HEK293 (cell line): ENCODE data around the gene SLC39A12.
A peak's percentile ranks its signal among the peaks of the same experiment; 100 is the strongest.

Experiments used
- CTCF ChIA-PET: fragments of 350-600 bp; formaldehyde crosslinking; extraction: SDS; loops from one replicate; lab custom pipeline; 2021; ENCODE audit warnings: antibody characterized with exemption; lab: Yijun Ruan, JAX
- POLR2A ChIA-PET: fragments of 300-600 bp; formaldehyde crosslinking; extraction: SDS; loops from one replicate; lab custom pipeline; 2020; ENCODE audit warnings: antibody characterized with exemption, inconsistent platforms; lab: Yijun Ruan, JAX
- H3K27ac ChIP-seq: fragments of 200-500 bp; sonication (Bioruptor generic); 2 replicates; pipeline ENCODE4 v1.5.1; 2014; ENCODE audit warnings: low read depth, low read length, control low read depth, inconsistent platforms; ENCODE audit errors: extremely low read depth
- H3K36me3 ChIP-seq, 2 experiments: fragments of 200-500 bp in 1 of 2; sonication (Bioruptor generic) in 1 of 2; 1 replicate in 1 of 2; 2 replicates in 1 of 2; pipeline ENCODE4 v1.5.1; 2014 to 2017; ENCODE audit warnings: inconsistent platforms in 2 of 2, low read length in 2 of 2; ENCODE audit not compliant: control insufficient read depth in 2 of 2, insufficient read depth in 1 of 2
- H3K4me1 ChIP-seq: fragments of 200-500 bp; sonication (Bioruptor generic); 2 replicates; pipeline ENCODE4 v1.5.1; 2014; ENCODE audit warnings: mild to moderate bottlenecking, low read length, inconsistent platforms; ENCODE audit not compliant: control insufficient read depth, insufficient read depth
- H3K4me3 ChIP-seq: 2 replicates; pipeline ENCODE4 v1.5.1; 2011; ENCODE audit warnings: low read depth, mild to moderate bottlenecking, control low read depth, low read length, moderate library complexity
- H3K9me3 ChIP-seq: fragments of 200-500 bp; sonication (Bioruptor generic); 2 replicates; pipeline ENCODE4 v1.5.1; 2014; ENCODE audit warnings: low read depth, low read length, inconsistent platforms; ENCODE audit not compliant: control insufficient read depth, insufficient read depth
- HIC1 ChIP-seq: fragments of 450-650 bp; formaldehyde crosslinking; IDR thresholded peaks from 2 replicates; pipeline ENCODE4 v1.5.1; 2016; ENCODE audit warnings: missing biosample characterization, missing genetic modification characterization
- HOXA7 ChIP-seq: sonication (generic); formaldehyde crosslinking; IDR thresholded peaks from 2 replicates; pipeline ENCODE4 v1.8.1; 2022; ENCODE audit warnings: missing genetic modification reagents, borderline replicate concordance
- IKZF3 ChIP-seq: fragments of 450-650 bp; IDR thresholded peaks from 2 replicates; pipeline ENCODE4 v1.5.0; 2018; ENCODE audit warnings: missing biosample characterization, mild to moderate bottlenecking, missing genetic modification characterization, moderate library complexity
- INSM2 ChIP-seq: fragments of 450-650 bp; formaldehyde crosslinking; IDR thresholded peaks from 2 replicates; pipeline ENCODE4 v1.5.1; 2016; ENCODE audit warnings: missing biosample characterization, missing genetic modification characterization
- KLF8 ChIP-seq: fragments of 450-650 bp; formaldehyde crosslinking; IDR thresholded peaks from 2 replicates; pipeline ENCODE4 v1.5.1; 2016; ENCODE audit warnings: missing biosample characterization, missing genetic modification characterization
- MZF1 ChIP-seq: fragments of 450-650 bp; formaldehyde crosslinking; IDR thresholded peaks from 2 replicates; pipeline ENCODE4 v1.5.1; 2017; ENCODE audit warnings: missing biosample characterization, missing genetic modification characterization, borderline replicate concordance
- PBX3 ChIP-seq: sonication (generic); formaldehyde crosslinking; IDR thresholded peaks from 2 replicates; pipeline ENCODE4 v1.8.1; 2022; ENCODE audit warnings: mild to moderate bottlenecking, moderate library complexity, missing genetic modification reagents
- SCRT2 ChIP-seq: fragments of 450-650 bp; formaldehyde crosslinking; IDR thresholded peaks from 2 replicates; pipeline ENCODE4 v1.5.1; 2016; ENCODE audit warnings: missing biosample characterization, missing genetic modification characterization
- TSHZ1 ChIP-seq: fragments of 450-650 bp; formaldehyde crosslinking; IDR thresholded peaks from 2 replicates; pipeline ENCODE4 v1.5.1; 2016; ENCODE audit warnings: missing biosample characterization, missing genetic modification characterization, borderline replicate concordance
- WT1 ChIP-seq: fragments of 450-650 bp; formaldehyde crosslinking; IDR thresholded peaks from 2 replicates; pipeline ENCODE4 v1.5.1; 2016; ENCODE audit warnings: missing biosample characterization, missing genetic modification characterization
- YY2 ChIP-seq: fragments of 450-650 bp; formaldehyde crosslinking; IDR thresholded peaks from 2 replicates; pipeline ENCODE4 v1.5.1; 2016; ENCODE audit warnings: missing biosample characterization, missing genetic modification characterization
- ZBTB21 ChIP-seq: fragments of 450-650 bp; formaldehyde crosslinking; IDR thresholded peaks from 2 replicates; pipeline ENCODE4 v1.5.1; 2017; ENCODE audit warnings: missing biosample characterization, missing genetic modification characterization
- ZFP37 ChIP-seq: fragments of 450-650 bp; formaldehyde crosslinking; IDR thresholded peaks from 2 replicates; pipeline ENCODE4 v1.5.1; 2016; ENCODE audit warnings: missing biosample characterization, missing genetic modification characterization
- ZFP69B ChIP-seq: fragments of 450-650 bp; formaldehyde crosslinking; IDR thresholded peaks from 2 replicates; pipeline ENCODE4 v1.5.1; 2016; ENCODE audit warnings: missing biosample characterization, missing genetic modification characterization
- ZNF184 ChIP-seq: fragments of 450-650 bp; IDR thresholded peaks from 2 replicates; pipeline ENCODE4 v1.5.1; 2018; ENCODE audit warnings: missing biosample characterization, mild to moderate bottlenecking, missing genetic modification characterization
- ZNF398 ChIP-seq: fragments of 450-650 bp; formaldehyde crosslinking; IDR thresholded peaks from 2 replicates; pipeline ENCODE4 v1.5.1; 2017; ENCODE audit warnings: missing biosample characterization, missing genetic modification characterization
- ZNF629 ChIP-seq: fragments of 450-650 bp; formaldehyde crosslinking; IDR thresholded peaks from 2 replicates; pipeline ENCODE4 v1.5.1; 2017; ENCODE audit warnings: missing biosample characterization, missing genetic modification characterization
- ZNF639 ChIP-seq: fragments of 450-650 bp; formaldehyde crosslinking; IDR thresholded peaks from 2 replicates; pipeline ENCODE4 v1.5.1; 2016; ENCODE audit warnings: missing biosample characterization, missing genetic modification characterization
- ZNF701 ChIP-seq: fragments of 450-650 bp; formaldehyde crosslinking; IDR thresholded peaks from 2 replicates; pipeline ENCODE4 v1.5.1; 2016; ENCODE audit warnings: missing biosample characterization, missing genetic modification characterization
- ZNF704 ChIP-seq: fragments of 450-650 bp; formaldehyde crosslinking; IDR thresholded peaks from 2 replicates; pipeline ENCODE4 v1.5.1; 2016; ENCODE audit warnings: missing biosample characterization, missing genetic modification characterization
- ZNF843 ChIP-seq: fragments of 450-650 bp; formaldehyde crosslinking; IDR thresholded peaks from 2 replicates; pipeline ENCODE4 v1.5.1; 2016; ENCODE audit warnings: missing biosample characterization, missing genetic modification characterization

Gene SLC39A12

GRCh38 chr10:17993361-17993760 is 41.6 kb downstream of the SLC39A12 start:
- H3K4me1 ChIP-seq = no peaks in the 10 kb centered on the region
- no peaks in the 10 kb centered on the region for H3K36me3 ChIP-seq
- H3K27ac ChIP-seq = no peak overlapping the region
- no peak overlapping the region for H3K4me3 ChIP-seq
- no peaks in the 10 kb centered on the region for H3K9me3 ChIP-seq
- POLR2A ChIA-PET = no interaction called here
- CTCF ChIA-PET = no interaction called here
- no peak for TF ChIP-seq HOXA7
- TF ChIP-seq WT1 (tag by site-specific recombination) = 0 out of 2 replicates have a peak, but pooled peaks have one; percentile 36
- TF ChIP-seq MZF1 (tag by site-specific recombination) = 0 out of 2 replicates have a peak, but pooled peaks have one; percentile 33
- 0 out of 2 replicates have a peak, but pooled peaks have one; percentile 28 for TF ChIP-seq ZNF398 (tag by site-specific recombination)
- 0 out of 2 replicates have a peak, but pooled peaks have one; percentile 21 for TF ChIP-seq INSM2 (tag by site-specific recombination)
- peak; percentile 46; the same call in 1 of the 2 replicates for TF ChIP-seq KLF8 (tag by site-specific recombination)
- no peak for TF ChIP-seq ZNF701 (tag by site-specific recombination)
- 0 out of 2 replicates have a peak, but pooled peaks have one; percentile 20 for TF ChIP-seq TSHZ1 (tag by site-specific recombination)
- 0 out of 2 replicates have a peak, but pooled peaks have one; percentile 43 for TF ChIP-seq ZBTB21
- TF ChIP-seq ZNF639 (tag by site-specific recombination) = peak; percentile 60; the same call in 1 of the 2 replicates
- TF ChIP-seq ZNF704 (tag by site-specific recombination) = no peak
- TF ChIP-seq ZNF184 = 0 out of 2 replicates have a peak, but pooled peaks have one; percentile 26
- TF ChIP-seq SCRT2 = peak; percentile 91
- TF ChIP-seq ZFP37 (tag by site-specific recombination) = 0 out of 2 replicates have a peak, but pooled peaks have one; percentile 44
- TF ChIP-seq IKZF3 = no peak
- TF ChIP-seq PBX3 (CRISPR knock-in tag) = no peak
- 0 out of 2 replicates have a peak, but pooled peaks have one; percentile 29 for TF ChIP-seq HIC1 (tag by site-specific recombination)
- peak; percentile 77 for TF ChIP-seq ZNF629
- TF ChIP-seq ZFP69B (tag by site-specific recombination) = no peak
- peak; percentile 37; the same call in 1 of the 2 replicates for TF ChIP-seq ZNF843 (tag by site-specific recombination)
- no peak for TF ChIP-seq YY2 (tag by site-specific recombination)
